NCI-H446 treated with DMSO at 0.1 percent for 48 hours (cell line): Measurements from ENCODE around the gene SULT1C3.

Experiments used
- DNase-seq: peaks from one replicate; lab custom pipeline; 2025; lab: John Stamatoyannopoulos, UW

Gene SULT1C3

DNA sequence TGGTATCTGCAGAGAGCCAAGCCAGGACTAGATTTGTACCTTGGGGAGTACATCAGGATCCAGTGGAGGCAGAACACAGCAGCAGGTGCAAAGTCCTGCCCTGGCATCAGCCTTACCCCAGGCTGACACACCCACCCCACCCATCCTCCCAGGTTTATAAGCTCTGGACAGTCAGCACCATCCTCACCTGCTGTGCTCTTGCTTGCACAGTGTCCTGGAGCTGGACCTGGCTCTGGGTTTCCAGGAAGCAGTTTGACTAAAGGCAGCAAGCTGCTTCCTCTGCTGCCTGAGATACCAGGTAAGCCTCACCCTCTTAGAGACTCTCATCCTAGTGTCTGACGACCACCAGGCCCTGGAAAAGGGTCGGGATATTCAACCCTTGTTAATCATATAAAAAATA lies at the start of gene SULT1C3:
Gene SULT1C3 (plus strand): TSS at position 183 of the 400 bp plus-strand sequence. CDS start 7,227 bp downstream, outside the sequence.
- DNase-seq: no peak

GRCh38 chr2:108193251-108193650 lies 46.5 kb upstream of the SULT1C3 start:
- no peak for DNase-seq

DNA sequence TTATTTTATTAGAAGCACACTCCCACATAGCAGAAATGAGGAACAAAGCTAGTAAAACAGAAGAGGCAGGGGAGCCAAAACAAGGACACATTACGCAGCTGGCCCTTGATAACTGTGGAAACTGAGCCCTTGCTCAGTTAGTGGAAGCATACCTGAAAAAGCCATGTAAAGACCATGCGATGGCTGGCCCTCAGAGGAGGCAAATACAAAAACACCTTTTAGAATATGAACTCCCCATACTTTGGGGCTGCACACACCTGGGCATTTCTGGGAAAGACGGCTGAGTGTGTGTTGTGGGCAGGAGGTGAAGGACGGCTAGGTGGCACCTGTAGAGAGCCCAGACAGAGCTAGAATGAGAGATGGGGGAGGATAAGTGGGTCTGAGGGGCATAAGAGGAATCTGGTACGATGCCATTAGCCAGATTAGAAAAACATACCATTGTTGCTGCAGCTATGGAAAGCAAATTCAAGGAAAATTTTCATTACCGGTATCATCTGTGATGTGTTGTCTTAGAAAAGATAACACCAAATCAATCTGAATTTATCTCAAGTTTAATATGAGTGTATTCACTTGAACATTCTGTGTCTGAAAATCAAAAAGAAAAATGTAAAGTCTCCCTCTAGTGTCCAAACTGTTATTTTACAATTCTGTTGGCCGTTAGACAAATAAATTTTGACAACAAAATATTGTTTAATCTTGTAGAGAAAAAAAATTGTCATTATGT lies 45.2 kb upstream of the SULT1C3 start:
- no peak for DNase-seq

- no peak for DNase-seq
Measured at GRCh38 chr2:108195133-108195439, 44.7 kb upstream of the SULT1C3 start.

DNA sequence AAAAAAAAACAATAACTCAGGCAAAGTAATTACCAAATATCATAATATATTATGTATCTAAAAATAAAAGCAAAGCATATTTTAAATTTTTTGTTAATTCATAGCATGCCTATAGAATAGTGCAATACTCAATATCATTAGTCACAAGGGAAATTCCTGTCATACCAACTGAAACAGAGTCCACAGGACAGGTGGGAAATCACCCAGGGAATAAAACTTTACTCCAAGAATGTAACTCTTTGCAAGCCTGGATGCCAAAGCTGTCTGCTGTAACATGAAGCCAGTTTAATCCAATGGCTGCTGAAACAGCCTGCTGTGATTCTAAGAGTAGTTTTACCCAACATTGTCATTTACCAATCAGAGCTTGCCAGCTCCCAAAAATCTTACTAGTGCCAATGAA lies 40.0 kb upstream of the SULT1C3 start:
- DNase-seq: no peak

GRCh38 chr2:108200569-108200968 lies 39.2 kb upstream of the SULT1C3 start:
- DNase-seq: no peak

GRCh38 chr2:108212671-108213070 lies 27.1 kb upstream of the SULT1C3 start:
- DNase-seq: no peak

DNA sequence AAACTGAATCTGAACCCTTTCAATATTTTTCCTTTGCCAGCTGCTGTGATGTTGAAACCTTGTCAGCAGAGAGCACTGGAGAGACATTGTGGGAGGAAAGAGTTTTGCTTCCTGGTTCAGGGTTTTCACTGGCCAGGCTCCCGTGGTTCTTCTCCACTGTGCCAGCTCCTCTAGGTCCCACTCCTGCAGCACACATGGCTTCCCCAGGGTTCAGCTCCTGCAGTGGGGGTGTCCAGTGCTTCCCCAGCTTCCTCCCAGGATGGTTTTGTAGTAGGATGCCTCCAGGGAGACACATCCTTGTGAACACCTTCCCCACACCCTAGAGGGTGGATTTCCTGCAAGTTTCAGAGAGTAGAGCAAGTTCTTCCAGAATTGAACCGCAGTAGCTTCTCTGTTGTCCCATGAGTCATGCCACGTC lies 24.0 kb upstream of the SULT1C3 start:
- DNase-seq: peak; percentile 31

DNA sequence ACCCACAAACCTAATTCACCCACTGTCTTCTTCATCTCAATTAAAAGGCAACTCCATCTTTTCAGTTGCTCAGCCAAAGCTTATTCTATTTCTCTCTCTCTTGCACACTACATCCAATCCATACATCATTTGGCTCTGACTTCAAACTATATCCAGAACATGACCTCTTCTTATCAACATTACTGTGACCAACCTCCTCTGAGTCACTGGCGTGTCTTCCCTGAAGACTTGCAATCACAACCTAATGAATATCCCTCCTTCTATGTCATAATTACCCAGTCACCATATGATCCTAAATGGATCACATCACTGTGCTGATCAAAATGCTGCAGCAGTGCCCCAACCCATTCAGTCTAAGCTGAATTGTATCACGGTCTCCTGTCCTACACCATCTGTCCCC lies 22.6 kb upstream of the SULT1C3 start:
- no peak for DNase-seq

GRCh38 chr2:108219688-108220087 lies 20.1 kb upstream of the SULT1C3 start:
- DNase-seq: no peak

DNA sequence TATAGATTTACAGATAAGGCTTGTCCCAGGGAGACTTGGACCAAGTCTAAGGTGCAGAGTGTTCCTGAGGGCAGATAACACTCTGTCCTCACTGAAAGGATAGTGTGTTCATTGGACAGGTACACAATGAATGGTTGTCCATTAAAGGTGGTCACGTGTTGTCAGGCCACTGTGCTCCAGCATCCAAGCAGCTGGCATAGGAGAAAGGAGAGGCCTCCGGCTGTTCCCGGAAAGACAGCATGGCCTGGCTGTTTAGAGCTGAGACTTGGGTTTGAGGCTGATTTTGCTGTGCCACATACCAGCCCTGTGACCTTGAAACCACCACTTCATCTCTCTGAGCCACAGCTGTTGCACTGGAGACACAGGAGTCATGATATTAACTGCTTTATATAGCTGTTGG lies 19.6 kb upstream of the SULT1C3 start:
- no peak for DNase-seq

- DNase-seq: peak; percentile 24
Measured at GRCh38 chr2:108220942-108221541, 18.7 kb upstream of the SULT1C3 start.

DNA sequence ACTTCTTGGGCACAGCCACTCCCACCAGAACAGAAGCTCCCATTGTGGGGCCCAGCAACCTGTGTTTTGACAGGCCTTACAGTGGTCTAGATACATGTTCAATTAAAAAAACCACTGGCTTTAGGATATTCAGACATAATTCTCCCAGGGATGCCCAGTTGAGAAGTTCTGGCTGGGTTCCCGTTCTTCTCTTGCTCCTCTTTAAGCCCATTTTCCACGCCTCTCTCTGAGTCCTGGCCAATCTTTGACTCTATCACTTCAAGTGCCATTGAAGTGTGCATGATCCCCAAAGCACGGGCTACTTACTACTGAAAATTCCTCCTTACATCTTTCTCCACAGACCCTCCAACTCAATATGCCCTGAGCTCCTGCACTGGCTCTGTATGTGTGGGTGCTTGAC lies 17.5 kb upstream of the SULT1C3 start:
- peak; percentile 33 for DNase-seq

DNA sequence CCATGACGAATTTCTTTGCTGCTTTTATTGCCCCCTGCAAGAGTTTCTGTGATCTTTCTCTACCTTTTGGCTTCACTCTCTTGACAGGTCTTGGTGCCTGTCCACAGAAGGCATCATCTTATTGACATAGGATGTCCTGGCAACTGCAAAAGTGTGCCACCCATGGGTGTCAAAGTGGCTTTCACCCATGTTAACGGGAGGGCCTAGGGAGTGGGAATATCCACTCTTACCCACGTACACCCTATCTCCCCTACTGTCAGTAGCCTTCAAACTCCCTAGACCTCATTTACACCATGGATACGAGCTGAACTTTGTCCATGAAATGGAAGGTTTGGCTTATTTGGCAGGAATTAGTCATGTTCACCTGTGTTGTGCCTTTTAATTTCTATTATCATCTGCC lies 16.2 kb upstream of the SULT1C3 start:
- DNase-seq: no peak

DNA sequence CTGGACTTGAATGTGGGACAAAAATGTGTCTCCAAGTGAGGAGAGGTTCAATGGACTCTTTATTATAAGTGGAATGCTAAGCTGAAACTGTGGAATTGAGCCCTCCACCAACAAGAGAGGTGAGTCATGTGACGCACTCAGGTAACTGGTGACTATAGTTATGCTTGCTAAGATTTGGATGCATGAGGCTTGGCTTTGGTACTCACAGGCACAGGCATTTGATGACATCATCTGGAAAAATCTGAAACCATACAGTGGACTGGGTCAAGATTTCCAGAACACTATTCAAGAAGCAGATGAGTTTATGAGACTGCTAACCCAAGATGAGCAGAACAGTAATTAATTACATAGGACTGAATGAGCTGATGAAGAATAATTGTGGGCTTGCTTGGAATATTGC lies 15.7 kb upstream of the SULT1C3 start:
- DNase-seq: no peak

DNA sequence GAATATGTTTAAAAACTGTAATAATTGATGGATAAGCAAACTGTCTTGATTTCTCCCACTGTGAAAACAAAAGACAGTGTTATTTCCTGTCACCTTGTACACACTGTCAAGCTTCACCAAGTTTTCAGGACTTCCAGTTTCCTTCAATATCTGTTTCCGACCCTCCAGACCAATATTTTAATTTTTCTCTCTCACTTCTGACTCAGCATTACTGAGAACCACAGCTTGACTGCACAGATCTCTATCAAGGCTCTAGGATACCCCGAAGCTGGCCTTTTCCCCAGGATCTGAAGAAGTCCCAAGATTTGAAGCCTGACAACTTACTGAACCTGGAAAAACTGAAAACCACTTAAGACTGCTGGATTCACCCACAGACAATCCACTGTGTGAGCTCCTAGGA lies 13.2 kb upstream of the SULT1C3 start:
- DNase-seq: no peak

DNA sequence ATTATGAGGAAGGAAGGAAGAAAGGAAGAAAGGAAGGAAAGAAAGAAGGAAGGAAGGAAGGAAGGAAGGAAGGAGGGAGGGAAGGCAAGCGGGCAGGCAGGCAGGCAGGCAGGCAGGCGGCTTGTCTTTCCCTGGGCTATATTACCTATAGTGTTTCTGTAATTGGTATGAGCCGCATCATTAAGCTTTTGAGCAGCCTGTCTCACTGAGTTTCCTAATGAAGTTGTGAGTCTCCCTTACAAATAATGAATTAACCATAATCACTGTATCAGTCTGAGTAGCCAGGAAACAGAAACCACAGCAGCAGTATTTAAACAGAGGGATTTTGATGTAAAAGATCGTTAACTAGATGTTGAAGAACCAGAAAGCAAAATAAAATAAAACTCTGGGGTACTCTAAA lies 11.8 kb upstream of the SULT1C3 start:
- DNase-seq: no peak

DNA sequence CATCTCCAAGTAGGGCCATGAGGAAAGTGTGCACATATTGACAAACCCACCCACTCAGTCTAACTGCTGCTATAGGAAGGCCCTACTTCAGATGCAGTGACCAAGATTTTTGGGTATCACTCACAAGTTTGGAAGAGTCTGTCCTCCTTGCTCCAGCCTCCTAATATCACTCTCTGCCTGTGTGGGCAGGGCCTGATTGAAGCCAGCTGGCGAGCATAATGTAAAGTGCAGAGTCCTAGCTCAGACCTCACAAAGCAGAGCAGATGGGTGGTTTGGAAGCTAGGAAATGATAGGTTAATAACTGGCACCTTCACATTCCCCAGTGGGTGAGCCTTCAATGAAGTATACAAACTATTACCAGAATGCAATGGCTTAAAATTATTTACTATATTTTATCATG lies 11.2 kb upstream of the SULT1C3 start:
- DNase-seq: no peak

- no peak for DNase-seq
Measured at GRCh38 chr2:108229875-108230274, 9.9 kb upstream of the SULT1C3 start.

- no peak for DNase-seq
Measured at GRCh38 chr2:108235577-108235976, 4.2 kb upstream of the SULT1C3 start.

DNA sequence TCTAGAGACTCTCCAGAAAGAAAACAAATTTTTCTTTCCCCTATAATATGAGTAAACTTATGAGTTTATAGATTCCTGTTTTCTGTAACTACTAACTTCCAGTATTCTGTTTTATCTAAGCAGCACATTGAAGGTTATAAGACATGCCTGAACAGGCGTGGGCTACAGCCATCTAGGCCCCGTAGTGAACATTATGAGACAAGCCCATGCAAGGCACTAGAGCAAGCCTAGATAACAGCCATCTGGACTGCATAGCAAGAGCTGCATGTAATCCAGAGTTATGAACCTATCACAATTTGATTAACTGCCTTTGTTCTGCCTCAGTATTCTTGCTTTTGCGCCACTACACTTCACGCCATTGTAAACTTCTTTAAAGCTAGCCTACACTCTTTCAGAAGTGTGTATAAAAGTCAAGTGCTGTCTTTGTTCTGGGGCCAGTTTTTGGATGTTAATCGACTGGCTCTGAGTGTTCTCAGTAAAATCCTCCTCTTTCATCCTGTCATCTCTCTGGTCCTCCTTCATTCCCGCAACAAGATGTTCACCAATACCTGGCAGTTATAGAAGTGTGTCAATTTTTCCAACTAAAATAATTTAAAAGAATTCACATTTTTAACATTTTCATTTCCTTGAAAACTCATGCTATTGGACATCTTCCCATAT lies 3.0 kb upstream of the SULT1C3 start:
- no peak for DNase-seq

DNA sequence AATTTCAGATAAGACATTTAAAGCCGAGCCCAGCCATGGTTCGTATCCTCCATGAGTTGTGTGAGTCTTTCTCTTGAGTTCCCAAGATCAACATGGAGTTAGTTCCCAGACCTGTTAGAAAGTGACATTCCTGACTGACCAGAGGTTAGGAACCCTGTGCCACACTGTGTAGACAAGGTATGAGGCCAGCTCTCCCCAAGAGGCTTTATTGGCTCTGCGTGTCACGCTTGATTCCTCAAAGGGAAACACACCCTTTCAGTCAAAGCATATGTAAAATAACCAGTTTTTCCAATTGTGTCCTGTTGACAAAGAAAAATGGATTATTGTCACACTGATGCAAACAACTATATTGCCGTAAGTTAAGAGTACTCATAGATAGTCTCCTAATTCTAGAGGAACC lies 1.2 kb downstream of the SULT1C3 start:
- no peak for DNase-seq

DNA sequence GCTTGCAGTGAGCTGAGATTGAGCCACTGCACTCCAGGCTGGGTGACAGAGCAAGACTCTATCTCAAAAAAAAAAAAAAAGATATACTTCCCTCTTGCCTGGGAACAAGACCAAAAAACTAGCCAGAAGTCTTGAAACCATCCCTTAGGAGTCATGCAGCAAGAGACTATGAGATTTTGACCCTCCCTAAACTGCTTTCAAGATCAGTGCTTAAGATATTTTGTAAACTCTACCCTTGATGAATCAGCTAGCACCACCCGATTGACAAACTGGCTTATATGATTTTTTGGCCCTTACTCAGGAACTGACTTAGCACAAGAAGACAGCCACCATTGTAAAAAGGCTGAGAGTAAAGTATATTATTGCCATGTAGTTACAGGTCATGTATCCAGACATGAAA lies 3.8 kb downstream of the SULT1C3 start:
- no peak for DNase-seq
